HEK293T (cell line): Measurements from ENCODE around the gene NEURL4.

Experiments used
- ARNT ChIP-seq: fragments of 450-650 bp; IDR thresholded peaks from 2 replicates; pipeline ENCODE4 v1.6.1; 2017; ENCODE audit warnings: mild to moderate bottlenecking
- BHLHE40 ChIP-seq: fragments of 450-650 bp; IDR thresholded peaks from 2 replicates; pipeline ENCODE4 v1.6.1; 2016; ENCODE audit warnings: mild to moderate bottlenecking, moderate library complexity, borderline replicate concordance
- ELF4 ChIP-seq: fragments of 450-650 bp; IDR thresholded peaks from 2 replicates; pipeline ENCODE4 v1.6.1; 2017; ENCODE audit warnings: antibody characterized with exemption
- FOXA1 ChIP-seq: fragments of 450-650 bp; IDR thresholded peaks from 2 replicates; pipeline ENCODE4 v1.6.1; 2016; ENCODE audit warnings: mild to moderate bottlenecking
- FOXK2 ChIP-seq: fragments of 450-650 bp; IDR thresholded peaks from 2 replicates; pipeline ENCODE4 v1.6.1; 2016; ENCODE audit warnings: mild to moderate bottlenecking
- HDGF ChIP-seq: fragments of 450-650 bp; IDR thresholded peaks from 2 replicates; pipeline ENCODE4 v1.6.1; 2017; ENCODE audit warnings: antibody characterized with exemption, borderline replicate concordance
- LEF1 ChIP-seq: fragments of 450-650 bp; IDR thresholded peaks from 2 replicates; pipeline ENCODE4 v1.6.1; 2017; ENCODE audit warnings: mild to moderate bottlenecking, borderline replicate concordance
- SP1 ChIP-seq: fragments of 450-650 bp; IDR thresholded peaks from 2 replicates; pipeline ENCODE4 v1.6.1; 2017
- TARDBP ChIP-seq: fragments of 450-650 bp; IDR thresholded peaks from 2 replicates; pipeline ENCODE4 v1.6.1; 2016
- ZNF384 ChIP-seq: fragments of 450-650 bp; IDR thresholded peaks from 2 replicates; pipeline ENCODE4 v1.6.1; 2016

GRCh38 chr17:7290166-7290565 lies 39.0 kb downstream of the NEURL4 start:
- TF ChIP-seq TARDBP (no peak), ARNT (no peak), SP1 (no peak), BHLHE40 (no peak), ZNF384 (no peak), ELF4 (no peak), FOXK2 (no peak), HDGF (no peak), FOXA1 (no peak), LEF1 (no peak)
